Erythroblast (primary cell): ENCODE results near the gene CFAP92.

Experiments used
- GATA1 ChIP-seq: IDR thresholded peaks from 2 replicates; pipeline ENCODE4 v1.6.1; 2011; ENCODE audit warnings: low read depth, mild to moderate bottlenecking, control low read depth, low read length, moderate library complexity
- POLR2A ChIP-seq: IDR thresholded peaks from 2 replicates; pipeline ENCODE4 v1.6.1; 2011; ENCODE audit warnings: mild to moderate bottlenecking, low read length

DNA sequence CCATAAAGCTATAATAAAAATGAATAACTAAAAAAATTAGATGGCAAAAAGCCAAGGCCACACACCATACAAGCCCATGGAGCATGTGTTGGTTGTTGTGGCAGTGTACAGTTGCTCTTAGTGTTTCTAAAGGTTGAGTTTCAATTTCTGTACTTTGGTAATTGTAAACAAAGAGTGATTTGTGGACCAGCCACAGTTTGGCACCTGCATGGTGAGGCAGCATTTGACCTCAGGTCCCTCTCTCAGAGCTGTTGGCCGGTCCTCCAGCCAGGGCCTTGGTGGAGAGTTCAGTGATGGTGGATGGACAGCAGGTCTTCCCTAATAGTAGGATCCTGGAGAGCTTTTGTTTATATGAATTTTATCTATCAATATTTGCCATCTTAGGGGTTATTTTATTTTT is 108.9 kb downstream of the CFAP92 start:
- no peak for TF ChIP-seq POLR2A
- TF ChIP-seq GATA1 = no peak
